Hepatocyte (in vitro differentiated cells): ENCODE measurements around the gene SLC26A9.

ENCODE experiments used
- CTCF ChIP-seq: fragments of 200-600 bp; sonication (generic); IDR thresholded peaks from 2 replicates; pipeline ENCODE4 v1.5.1; 2016; ENCODE audit warnings: antibody characterized with exemption, mild to moderate bottlenecking; ENCODE audit not compliant: poor library complexity
- EZH2 ChIP-seq: fragments of 200-600 bp; sonication (generic); IDR thresholded peaks from 2 replicates; pipeline ENCODE4 v1.6.1; 2016; ENCODE audit warnings: antibody characterized with exemption, mild to moderate bottlenecking, borderline replicate concordance
- EZH2phosphoT487 ChIP-seq: fragments of 200-600 bp; sonication (generic); IDR thresholded peaks from one replicate; pipeline ENCODE4 v1.6.1; 2018; ENCODE audit warnings: antibody characterized with exemption, mild to moderate bottlenecking, low read depth, moderate library complexity; ENCODE audit not compliant: unreplicated experiment, severe bottlenecking

GRCh38 chr1:205977402-205978014 is 34.3 kb upstream of the SLC26A9 start:
- TF ChIP-seq CTCF (peak; percentile 96), EZH2 (no peak), EZH2phosphoT487 (no peak)
